ENCODE measurements around the gene HOXA4.

DNA sequence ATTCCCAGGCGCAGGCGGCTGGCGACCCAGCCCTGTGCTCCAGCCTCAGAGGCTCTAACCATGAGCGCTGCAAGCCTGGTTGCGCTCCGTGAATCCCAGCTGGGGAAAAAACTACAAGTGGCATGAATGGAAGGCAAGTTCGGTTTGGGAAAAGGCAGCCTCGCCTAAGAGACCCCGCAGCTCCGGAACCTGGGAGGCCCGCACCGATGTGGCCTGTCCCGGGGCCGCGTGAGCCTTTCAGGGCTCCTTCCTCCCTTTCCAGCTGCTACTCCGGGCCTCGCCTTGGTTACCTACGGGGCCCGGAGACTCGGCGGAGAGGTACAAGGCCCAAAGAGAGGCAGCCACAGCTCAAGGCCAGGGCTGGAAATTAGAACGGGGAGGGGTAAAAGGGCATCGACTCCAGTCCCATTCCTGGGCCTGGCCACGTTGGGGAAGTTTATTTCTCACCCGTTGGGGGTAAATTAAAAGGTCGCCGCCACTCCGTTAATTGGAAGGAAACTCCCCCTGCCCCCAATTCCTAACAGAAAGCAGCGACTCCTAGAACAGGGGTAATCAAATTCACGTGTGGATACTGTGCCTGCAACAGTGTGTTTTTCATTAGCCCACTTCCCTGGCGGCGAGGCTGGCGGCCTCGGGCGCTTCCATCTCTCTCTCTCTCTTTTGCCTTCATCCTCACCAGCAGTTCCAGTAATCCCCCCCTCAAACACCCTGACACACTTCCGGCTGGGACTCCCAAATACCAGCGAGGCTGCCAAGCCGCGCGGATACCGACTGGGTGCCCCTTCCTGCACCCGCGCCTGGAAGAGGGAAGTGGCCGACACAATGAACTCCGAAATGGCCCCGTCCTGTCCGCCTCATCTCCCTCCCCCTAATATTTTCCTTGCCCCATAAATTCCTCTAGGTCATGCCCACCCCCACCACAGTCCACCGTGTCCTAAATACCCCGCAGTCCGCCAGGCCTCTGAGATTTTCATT lies 36.3 kb upstream of the HOXA4 start:
- TF ChIP-seq, protein P1, sequence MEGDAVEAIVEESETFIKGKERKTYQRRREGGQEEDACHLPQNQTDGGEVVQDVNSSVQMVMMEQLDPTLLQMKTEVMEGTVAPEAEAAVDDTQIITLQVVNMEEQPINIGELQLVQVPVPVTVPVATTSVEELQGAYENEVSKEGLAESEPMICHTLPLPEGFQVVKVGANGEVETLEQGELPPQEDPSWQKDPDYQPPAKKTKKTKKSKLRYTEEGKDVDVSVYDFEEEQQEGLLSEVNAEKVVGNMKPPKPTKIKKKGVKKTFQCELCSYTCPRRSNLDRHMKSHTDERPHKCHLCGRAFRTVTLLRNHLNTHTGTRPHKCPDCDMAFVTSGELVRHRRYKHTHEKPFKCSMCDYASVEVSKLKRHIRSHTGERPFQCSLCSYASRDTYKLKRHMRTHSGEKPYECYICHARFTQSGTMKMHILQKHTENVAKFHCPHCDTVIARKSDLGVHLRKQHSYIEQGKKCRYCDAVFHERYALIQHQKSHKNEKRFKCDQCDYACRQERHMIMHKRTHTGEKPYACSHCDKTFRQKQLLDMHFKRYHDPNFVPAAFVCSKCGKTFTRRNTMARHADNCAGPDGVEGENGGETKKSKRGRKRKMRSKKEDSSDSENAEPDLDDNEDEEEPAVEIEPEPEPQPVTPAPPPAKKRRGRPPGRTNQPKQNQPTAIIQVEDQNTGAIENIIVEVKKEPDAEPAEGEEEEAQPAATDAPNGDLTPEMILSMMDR (conservative IDR thresholded peaks at IDR 0.05; ENCODE audit: low read length) = no peak
- no peak for TF ChIP-seq EZH2phosphoT487 (IDR thresholded peaks at IDR 0.05; ENCODE audit: borderline replicate concordance)

Measured in Loucy (cell line).